Duodenal mucosa (tissue), 2 donors: ENCODE results near the gene OTUD5.

Experiments
- H3K27ac ChIP-seq: one replicate; pipeline ENCODE4 v1.7.0; 2013; ENCODE audit warnings: low read depth, low read length
- H3K27me3 ChIP-seq, 2 donors: one replicate each; pipeline ENCODE4 v1.7.0; 2013; ENCODE audit warnings: low read length in 2 of 2, control low read depth in 1 of 2; ENCODE audit not compliant: insufficient read depth in 2 of 2, control insufficient read depth in 1 of 2
- H3K36me3 ChIP-seq, 2 donors: one replicate each; pipeline ENCODE4 v1.7.0; 2013; ENCODE audit warnings: low read length in 2 of 2, control low read depth in 1 of 2; ENCODE audit not compliant: insufficient read depth in 2 of 2, control insufficient read depth in 1 of 2
- H3K4me1 ChIP-seq, 2 donors: one replicate each; pipeline ENCODE4 v1.7.0; 2013; ENCODE audit warnings: low read length in 2 of 2, control low read depth in 1 of 2; ENCODE audit not compliant: insufficient read depth in 2 of 2, control insufficient read depth in 1 of 2
- H3K4me3 ChIP-seq, 2 donors: one replicate each; pipeline ENCODE4 v1.7.0; 2013; ENCODE audit warnings: low read length in 2 of 2, low read depth in 1 of 2
- H3K9ac ChIP-seq, 2 donors: one replicate each; pipeline ENCODE4 v1.7.0; 2013; ENCODE audit warnings: low read length in 2 of 2, low read depth in 1 of 2
- H3K9me3 ChIP-seq, 2 donors: one replicate each; pipeline ENCODE4 v1.7.0; 2013; ENCODE audit warnings: low read length in 2 of 2, control low read depth in 1 of 2; ENCODE audit not compliant: control insufficient read depth in 1 of 2

OTUD5 gene

DNA sequence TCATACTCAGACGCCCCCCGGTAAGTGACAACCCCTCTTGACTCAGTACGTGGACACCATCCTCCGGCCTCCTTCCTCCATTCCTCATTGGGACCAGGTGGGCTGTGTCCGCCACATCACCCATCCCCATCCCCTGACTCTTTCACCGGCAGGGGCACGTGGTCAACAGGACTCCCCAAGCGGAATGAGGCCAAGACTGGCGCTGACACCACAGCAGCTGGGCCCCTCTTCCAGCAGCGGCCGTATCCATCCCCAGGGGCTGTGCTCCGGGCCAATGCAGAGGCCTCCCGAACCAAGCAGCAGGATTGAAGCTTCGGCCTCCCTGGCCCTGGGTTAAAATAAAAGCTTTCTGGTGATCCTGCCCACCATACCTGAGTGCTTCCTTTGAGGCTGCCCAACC lies 54.6 kb downstream of the OTUD5 start:
- H3K27ac ChIP-seq, result no peak overlapping the region
- no peaks in the 10 kb centered on the region for H3K9me3 ChIP-seq
- H3K4me1 ChIP-seq, result peaks cover 0 to 10% of the 10 kb centered on the region in 2 donors
- peaks cover 20 to 49% of the 10 kb centered on the region in 2 donors for H3K36me3 ChIP-seq
- H3K27me3 ChIP-seq, result no peaks in the 10 kb centered on the region
- H3K4me3 ChIP-seq, result no peak overlapping the region
- no peak overlapping the region for H3K9ac ChIP-seq

DNA sequence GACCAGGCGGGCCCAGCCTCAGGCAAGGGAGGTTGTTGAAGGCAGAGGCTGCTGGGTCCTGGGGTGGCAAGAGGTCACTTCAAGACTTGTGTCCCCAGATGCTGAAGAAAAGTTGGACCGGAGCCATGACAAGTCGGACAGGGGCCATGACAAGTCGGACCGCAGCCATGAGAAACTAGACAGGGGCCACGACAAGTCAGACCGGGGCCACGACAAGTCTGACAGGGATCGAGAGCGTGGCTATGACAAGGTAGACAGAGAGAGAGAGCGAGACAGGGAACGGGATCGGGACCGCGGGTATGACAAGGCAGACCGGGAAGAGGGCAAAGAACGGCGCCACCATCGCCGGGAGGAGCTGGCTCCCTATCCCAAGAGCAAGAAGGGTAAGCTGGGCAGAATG lies 55.3 kb downstream of the OTUD5 start:
- Histone ChIP-seq H3K9ac (no peak overlapping the region), H3K9me3 (no peaks in the 10 kb centered on the region), H3K27ac (no peak overlapping the region), H3K4me1 (peaks cover 0 to 10% of the 10 kb centered on the region in 2 donors), H3K27me3 (no peaks in the 10 kb centered on the region), H3K4me3 (no peak overlapping the region), H3K36me3 (peaks cover 20 to 49% of the 10 kb centered on the region in 2 donors)

DNA sequence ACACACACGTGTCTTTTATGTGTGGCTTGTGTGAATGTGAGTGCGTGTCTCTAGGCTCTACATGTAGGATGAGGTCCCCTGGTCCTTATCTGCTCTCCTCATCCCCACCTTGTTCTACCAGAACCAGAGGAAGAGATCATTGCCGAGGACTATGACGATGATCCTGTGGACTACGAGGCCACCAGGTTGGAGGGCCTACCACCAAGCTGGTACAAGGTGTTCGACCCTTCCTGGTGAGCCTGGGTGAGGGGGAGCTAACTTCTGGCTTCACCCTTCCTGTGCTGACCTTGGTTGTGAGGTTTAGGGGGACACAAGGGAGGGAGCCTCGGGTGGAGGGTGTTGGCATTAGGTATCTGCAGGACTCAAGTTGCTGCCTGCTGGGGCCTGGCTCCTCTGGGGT lies 56.3 kb downstream of the OTUD5 start:
- H3K9me3 ChIP-seq, result no peaks in the 10 kb centered on the region
- H3K4me1 ChIP-seq, result peaks cover 6 to 18% of the 10 kb centered on the region in 2 donors
- H3K4me3 ChIP-seq, result no peak overlapping the region
- no peak overlapping the region for H3K27ac ChIP-seq
- H3K27me3 ChIP-seq, result no peaks in the 10 kb centered on the region
- H3K9ac ChIP-seq, result no peak overlapping the region
- H3K36me3 ChIP-seq, result peaks cover 20 to 42% of the 10 kb centered on the region in 2 donors

DNA sequence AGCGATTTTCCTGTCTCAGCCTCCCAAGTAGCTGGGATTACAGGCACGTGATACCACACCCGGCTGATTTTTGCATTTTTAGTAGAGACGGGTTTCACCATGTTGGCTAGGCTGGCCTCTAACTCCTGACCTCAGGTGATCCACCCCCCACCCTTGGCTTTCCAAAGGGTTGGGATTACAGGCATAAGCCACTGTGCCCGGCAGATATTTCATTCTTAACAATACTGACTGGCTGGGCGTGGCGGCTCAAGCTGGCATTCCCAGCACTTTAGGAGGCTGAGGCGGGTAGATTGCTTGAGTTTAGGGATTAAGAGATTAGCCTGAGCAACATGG lies 58.4 kb downstream of the OTUD5 start:
- no peak overlapping the region for H3K9ac ChIP-seq
- peaks cover 20 to 34% of the 10 kb centered on the region in 2 donors for H3K36me3 ChIP-seq
- H3K4me1 ChIP-seq, result peaks cover 6 to 18% of the 10 kb centered on the region in 2 donors
- no peak overlapping the region for H3K27ac ChIP-seq
- H3K9me3 ChIP-seq, result no peaks in the 10 kb centered on the region
- no peak overlapping the region for H3K4me3 ChIP-seq
- H3K27me3 ChIP-seq, result no peaks in the 10 kb centered on the region

DNA sequence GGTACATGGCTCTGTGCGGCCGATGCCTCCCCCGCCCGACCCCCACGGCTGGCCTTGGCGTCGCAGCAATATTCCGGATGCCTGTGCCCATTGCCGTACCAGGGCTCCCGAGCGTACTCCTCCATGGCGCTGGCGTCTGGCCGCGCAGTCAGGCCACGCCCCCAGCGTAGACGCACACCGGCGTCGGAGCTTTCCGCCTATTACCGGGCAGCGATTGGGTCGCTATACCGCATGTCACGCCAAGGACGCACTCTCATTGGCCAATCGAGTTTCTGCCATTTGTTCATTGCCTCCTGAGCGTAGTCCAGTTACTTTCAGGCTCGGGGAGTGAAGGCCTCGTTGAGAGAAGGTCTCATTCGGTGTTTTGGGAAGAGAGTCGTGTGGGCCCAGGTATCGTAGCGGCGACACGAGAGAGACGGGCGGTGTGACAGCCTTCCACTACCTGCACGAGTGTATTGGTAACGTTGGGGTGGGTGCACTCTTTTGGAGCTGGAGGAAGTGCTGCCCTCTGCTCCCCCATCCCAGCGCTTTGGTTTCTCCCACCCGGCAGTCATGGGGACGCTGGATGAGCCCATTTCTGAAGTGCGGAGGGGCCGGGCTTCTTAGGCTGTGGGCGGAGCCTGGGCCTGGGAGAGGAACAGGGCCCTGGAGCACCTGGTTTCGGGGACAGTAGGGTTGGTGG lies 59.6 kb downstream of the OTUD5 start, which contains the start of the genes PQBP1 and TIMM17B:
Gene PQBP1 (plus strand): TSS at position 306 of the 682 bp plus-strand sequence. CDS start 580 bp downstream, outside the sequence.
Gene TIMM17B (minus strand): TSS at position 144 of the 682 bp plus-strand sequence. CDS start 19 bp downstream, at position 125.
- peaks cover 6 to 18% of the 10 kb centered on the region in 2 donors for H3K4me1 ChIP-seq
- H3K9ac ChIP-seq, result peak within 1 kb of the TSS; percentile 91 to 92
- peak within 1 kb of the TSS; percentile 98 for H3K27ac ChIP-seq
- no peaks in the 10 kb centered on the region for H3K9me3 ChIP-seq
- H3K27me3 ChIP-seq, result no peaks in the 10 kb centered on the region
- peaks cover 21 to 29% of the 10 kb centered on the region in 2 donors for H3K36me3 ChIP-seq
- peak within 1 kb of the TSS; percentile 82 to 95 for H3K4me3 ChIP-seq

DNA sequence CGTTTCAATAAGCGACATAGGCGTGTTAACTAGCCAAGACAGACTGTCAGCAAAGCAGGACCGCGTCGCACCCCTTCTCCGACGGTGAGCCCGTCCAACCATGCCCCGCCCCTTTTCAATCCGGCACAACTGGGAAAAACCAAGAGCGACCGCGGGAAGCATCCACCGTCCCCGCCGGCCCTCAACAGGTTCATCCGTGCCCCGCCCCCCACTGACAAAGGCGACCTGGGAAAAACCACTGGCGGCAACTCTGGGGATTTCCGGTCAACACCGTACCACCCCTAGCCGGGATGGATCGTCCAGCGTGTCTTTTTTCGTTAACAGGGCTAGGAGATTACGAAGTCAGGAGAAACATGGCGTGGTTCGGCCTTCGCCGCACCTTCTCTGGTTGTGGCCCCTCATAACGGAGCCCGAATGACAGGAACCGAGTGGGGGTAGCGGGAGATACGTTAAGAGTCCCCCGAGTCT lies 60.2 kb downstream of the OTUD5 start:
- Histone ChIP-seq H3K27ac (peak overlapping the region; percentile 98), H3K27me3 (no peaks in the 10 kb centered on the region), H3K36me3 (peaks cover 16 to 24% of the 10 kb centered on the region in 2 donors), H3K4me1 (peaks cover 6 to 18% of the 10 kb centered on the region in 2 donors), H3K9ac (peak overlapping the region; percentile 91 to 92), H3K4me3 (peak overlapping the region; percentile 82 to 95), H3K9me3 (no peaks in the 10 kb centered on the region)

DNA sequence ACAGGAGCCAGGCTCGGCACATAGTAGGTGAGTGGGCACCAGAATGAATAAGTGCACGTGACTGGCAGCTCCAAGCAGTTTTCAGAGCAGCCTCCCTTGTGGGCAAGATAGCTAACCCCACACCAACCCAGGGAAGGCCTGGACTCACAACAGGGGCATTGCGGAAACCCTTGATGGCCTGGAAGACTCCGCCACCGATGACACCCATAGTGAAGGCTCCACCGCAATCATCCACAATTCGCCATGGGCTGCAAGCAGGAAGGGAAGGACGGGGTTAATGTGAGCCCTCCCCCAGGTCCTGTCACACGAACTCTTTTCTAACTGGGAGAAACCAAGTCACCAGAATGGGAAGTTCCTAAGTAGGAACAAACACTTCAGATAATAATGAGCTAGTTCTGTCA lies 60.8 kb downstream of the OTUD5 start:
- Histone ChIP-seq H3K27me3 (no peaks in the 10 kb centered on the region), H3K36me3 (peaks cover 12 to 19% of the 10 kb centered on the region in 2 donors), H3K4me1 (peaks cover 6 to 24% of the 10 kb centered on the region in 2 donors), H3K27ac (peak overlapping the region; percentile 42), H3K4me3 (peak overlapping the region; percentile 82 to 95), H3K9ac (peak overlapping the region; percentile 91 to 92), H3K9me3 (no peaks in the 10 kb centered on the region)

DNA sequence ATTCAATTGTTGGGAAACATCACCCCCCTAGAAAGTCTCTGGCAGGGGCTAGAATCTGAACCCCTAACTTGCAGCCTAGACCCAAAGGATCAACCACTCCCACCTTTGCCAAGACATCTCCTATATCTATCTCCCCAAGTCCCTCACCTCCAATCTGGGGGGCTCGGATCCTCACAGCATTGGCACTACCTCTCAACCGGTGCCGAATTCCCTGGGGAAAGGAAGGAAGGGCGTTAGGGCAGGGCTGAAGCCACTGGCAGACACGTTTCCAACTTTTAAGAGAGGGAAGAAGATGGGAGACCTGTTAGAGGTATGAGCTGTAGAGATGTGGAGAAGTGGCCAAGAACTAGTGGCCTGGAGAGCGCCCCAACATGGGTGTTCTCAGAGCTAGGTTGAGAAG lies 62.5 kb downstream of the OTUD5 start:
- H3K27ac ChIP-seq, result no peak overlapping the region
- H3K9ac ChIP-seq, result no peak overlapping the region
- H3K4me1 ChIP-seq, result peaks cover 6 to 27% of the 10 kb centered on the region in 2 donors
- no peak overlapping the region for H3K4me3 ChIP-seq
- H3K36me3 ChIP-seq, result peaks cover 6 to 11% of the 10 kb centered on the region in 2 donors
- H3K27me3 ChIP-seq, result no peaks in the 10 kb centered on the region
- H3K9me3 ChIP-seq, result no peaks in the 10 kb centered on the region

DNA sequence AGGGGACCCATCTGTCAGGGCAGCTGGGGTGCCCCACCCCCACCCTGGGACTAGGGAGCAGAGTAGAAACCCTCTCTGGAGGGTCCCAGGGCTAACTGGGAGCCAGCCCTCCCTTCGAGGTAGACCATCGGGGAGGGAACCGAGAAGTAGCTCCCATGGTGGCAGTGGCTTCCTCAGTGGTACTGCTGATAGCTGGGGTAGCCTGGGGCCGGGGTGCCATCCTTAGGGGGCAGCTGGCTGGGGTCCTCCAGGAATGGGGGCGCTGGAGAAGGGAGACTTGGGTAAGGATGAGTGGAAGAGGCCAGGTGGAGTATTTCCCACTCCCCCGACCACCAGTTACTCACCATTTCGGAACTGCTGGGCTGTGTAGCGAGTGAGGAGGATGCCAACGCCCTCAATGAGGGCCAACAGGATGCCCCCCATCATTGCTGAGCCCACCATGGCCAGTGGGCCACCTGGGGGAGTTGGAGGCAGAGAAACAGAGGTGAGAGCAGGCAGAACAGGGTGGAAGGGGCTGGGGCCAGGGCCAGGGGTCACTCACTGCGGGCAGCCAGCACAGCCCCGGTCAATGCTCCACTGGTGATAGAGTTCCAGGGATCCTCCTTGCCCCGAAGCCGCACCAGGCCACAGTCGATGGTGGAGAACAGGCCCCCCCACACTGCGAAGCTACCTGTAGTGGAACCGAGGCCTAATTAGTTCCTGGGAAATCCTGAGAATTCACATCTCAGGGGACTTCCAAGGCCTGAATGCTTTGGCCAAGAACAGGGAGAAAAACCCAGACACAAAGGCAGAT lies 63.7 kb downstream of the OTUD5 start:
- H3K4me3 ChIP-seq, result no peak overlapping the region
- peaks cover 6 to 11% of the 10 kb centered on the region in 2 donors for H3K36me3 ChIP-seq
- H3K27ac ChIP-seq, result no peak overlapping the region
- no peaks in the 10 kb centered on the region for H3K27me3 ChIP-seq
- H3K9me3 ChIP-seq, result no peaks in the 10 kb centered on the region
- H3K4me1 ChIP-seq, result peaks cover 6 to 21% of the 10 kb centered on the region in 2 donors
- no peak overlapping the region for H3K9ac ChIP-seq

DNA sequence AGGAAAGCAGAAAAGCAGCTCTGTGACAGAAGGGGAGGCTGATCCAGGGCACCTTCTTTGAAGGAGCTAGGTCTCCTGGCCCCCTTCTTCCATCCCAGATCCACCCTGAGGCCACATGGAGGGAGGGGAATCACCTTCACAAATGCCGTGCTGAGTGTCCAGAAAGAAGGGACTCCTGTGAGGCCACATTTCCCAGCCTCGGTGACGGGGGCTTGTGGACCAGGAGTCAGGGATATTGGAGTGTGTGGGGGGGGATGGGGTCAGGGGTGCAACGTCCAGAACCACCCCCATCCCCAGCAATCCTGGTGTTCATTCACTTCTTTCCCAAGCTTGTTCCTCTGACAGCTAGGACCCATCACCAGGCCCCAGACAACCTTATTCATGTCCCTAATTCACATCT lies 64.5 kb downstream of the OTUD5 start:
- no peaks in the 10 kb centered on the region for H3K9me3 ChIP-seq
- no peak overlapping the region for H3K4me3 ChIP-seq
- no peaks in the 10 kb centered on the region for H3K27me3 ChIP-seq
- no peak overlapping the region for H3K27ac ChIP-seq
- H3K36me3 ChIP-seq, result peaks cover 6 to 11% of the 10 kb centered on the region in 2 donors
- H3K4me1 ChIP-seq, result peaks cover 6 to 17% of the 10 kb centered on the region in 2 donors
- no peak overlapping the region for H3K9ac ChIP-seq
